ENCODE measurements around the gene RTN4IP1. TPM values are rescaled to one million over a fixed set of nuclear protein-coding genes. Genes with fewer than 3 reads are reported as not detected.

RTN4IP1 gene
- polyA plus RNA-seq, 1 of the 3 experiments (the other 2 are of a cell fraction), result 4.3 TPM

DNA sequence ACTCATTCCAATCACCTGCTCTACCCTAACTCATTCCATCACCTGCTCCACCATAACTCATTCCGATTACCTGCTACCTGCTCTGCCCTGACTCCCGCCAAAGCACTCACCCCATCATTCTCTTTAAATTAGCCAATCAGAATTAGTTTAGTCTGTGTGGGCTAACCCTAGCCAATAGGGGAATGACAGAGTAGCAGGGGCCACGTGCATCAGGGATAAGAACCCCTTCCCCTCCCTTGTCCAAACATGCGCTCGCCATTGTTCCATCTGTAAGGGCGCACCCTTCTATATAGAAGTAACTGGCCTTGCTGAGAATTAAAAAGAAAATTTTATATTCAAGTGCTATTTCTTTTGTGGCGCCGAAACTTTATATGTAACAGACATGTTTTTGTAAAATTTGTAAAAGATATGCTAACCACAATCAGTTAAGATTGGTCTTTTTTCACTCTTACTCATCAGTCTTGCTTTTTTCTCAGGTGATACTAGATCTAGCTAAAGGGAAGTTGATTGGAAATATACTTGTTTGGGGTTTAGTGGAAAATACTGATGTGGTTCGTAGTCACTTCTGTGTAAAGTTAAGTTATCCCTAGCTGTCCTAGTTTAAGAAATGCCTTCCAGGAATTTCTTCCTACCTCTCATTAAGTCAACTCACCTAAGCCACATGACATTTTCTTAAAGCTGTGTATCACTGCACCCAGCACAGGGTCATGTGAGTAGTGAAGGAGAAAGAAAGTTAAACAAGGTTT is 16.5 kb downstream of the RTN4IP1 start (continued):
- TF ChIP-seq POLR2AphosphoS5 (IDR thresholded peaks at IDR 0.05; ENCODE audit: low read depth, low read length) (no peak), MXI1 (IDR thresholded peaks at IDR 0.05; ENCODE audit: low read depth, low read length) (no peak), TAF1 (IDR thresholded peaks at IDR 0.05; ENCODE audit: borderline replicate concordance, low read depth, low read length) (no peak), JUND (IDR thresholded peaks at IDR 0.05) (no peak)
- TF ChIP-seq, protein P1, sequence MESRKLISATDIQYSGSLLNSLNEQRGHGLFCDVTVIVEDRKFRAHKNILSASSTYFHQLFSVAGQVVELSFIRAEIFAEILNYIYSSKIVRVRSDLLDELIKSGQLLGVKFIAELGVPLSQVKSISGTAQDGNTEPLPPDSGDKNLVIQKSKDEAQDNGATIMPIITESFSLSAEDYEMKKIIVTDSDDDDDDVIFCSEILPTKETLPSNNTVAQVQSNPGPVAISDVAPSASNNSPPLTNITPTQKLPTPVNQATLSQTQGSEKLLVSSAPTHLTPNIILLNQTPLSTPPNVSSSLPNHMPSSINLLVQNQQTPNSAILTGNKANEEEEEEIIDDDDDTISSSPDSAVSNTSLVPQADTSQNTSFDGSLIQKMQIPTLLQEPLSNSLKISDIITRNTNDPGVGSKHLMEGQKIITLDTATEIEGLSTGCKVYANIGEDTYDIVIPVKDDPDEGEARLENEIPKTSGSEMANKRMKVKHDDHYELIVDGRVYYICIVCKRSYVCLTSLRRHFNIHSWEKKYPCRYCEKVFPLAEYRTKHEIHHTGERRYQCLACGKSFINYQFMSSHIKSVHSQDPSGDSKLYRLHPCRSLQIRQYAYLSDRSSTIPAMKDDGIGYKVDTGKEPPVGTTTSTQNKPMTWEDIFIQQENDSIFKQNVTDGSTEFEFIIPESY (IDR thresholded peaks at IDR 0.05; ENCODE audit: borderline replicate concordance, low read depth), result no peak

DNA sequence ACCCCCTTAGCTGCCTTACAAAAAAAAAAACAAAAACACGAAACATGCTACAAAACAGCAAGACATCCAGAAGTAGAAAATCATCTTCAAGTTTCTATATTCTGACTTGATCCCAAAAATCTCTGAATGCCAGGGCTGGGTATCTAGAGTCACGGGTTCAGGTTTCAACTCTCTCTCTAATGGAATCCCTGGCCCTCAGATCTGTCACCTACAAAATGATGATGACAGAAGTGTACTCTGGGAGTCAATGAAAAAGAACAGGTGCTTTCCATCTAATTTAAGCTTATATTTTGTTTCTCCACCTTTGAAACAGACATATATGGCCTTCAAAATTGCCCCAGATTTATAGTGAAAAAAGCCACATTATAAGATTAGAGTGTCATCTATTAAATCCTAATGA is 18.3 kb downstream of the RTN4IP1 start:
- CTCF ChIA-PET, result interaction anchor here (1.4 to 4.6 kb wide), 3 partner anchors 9 to 387 kb away, joined by 3 to 90 read pairs (median 11); no protein-coding TSS in a partner anchor
- H4K20me1 ChIP-seq (ENCODE audit: insufficient read depth), result no peaks in the 10 kb centered on the region
- POLR2A ChIA-PET, result no interaction called here
- no peaks in the 10 kb centered on the region for H3K27me3 ChIP-seq (ENCODE audit: insufficient read depth)
- WGBS (ENCODE audit: low lambda C conversion rate), result 93% methylated on average over 2 of the region's 2 CpGs
- no peak overlapping the region for H3K27ac ChIP-seq (ENCODE audit: low read depth in 2 of 2, low read length in 1 of 2)
- no peaks in the 10 kb centered on the region for H3K9me2 ChIP-seq
- no peaks in the 10 kb centered on the region for H3K79me2 ChIP-seq (ENCODE audit: insufficient read depth)
- H3K36me3 ChIP-seq (replicated peaks in 1 of 2; ENCODE audit: control insufficient read depth in 1 of 2, insufficient read depth in 2 of 2, low read length in 1 of 2), result peaks cover 3 to 4% of the 10 kb centered on the region in 2 experiments
- no peaks in the 10 kb centered on the region for H3F3A ChIP-seq (replicated peaks; ENCODE audit: insufficient read depth)
- H3K4me2 ChIP-seq, result no peak overlapping the region
- no peak overlapping the region for H2AFZ ChIP-seq (ENCODE audit: low read depth)
- DNase-seq, result no peak
- H3K9me3 ChIP-seq, result no peaks in the 10 kb centered on the region
- no peak overlapping the region for H3K9ac ChIP-seq
- H3K4me3 ChIP-seq (ENCODE audit: low read depth in 2 of 2, low read length in 1 of 2), result no peak overlapping the region
- no peaks in the 10 kb centered on the region for H3K4me1 ChIP-seq (ENCODE audit: control insufficient read depth in 1 of 2, insufficient read depth in 2 of 2, low read depth in 1 of 2, low read length in 1 of 2)
- TF ChIP-seq RCOR1 (IDR thresholded peaks at IDR 0.05; ENCODE audit: low read length) (no peak), ELF1 (IDR thresholded peaks at IDR 0.05) (no peak), MXI1 (IDR thresholded peaks at IDR 0.05; ENCODE audit: low read depth, low read length) (no peak), SMC3 (IDR thresholded peaks at IDR 0.05; ENCODE audit: low read depth, low read length) (no peak), EZH2phosphoT487 (IDR thresholded peaks at IDR 0.05; ENCODE audit: borderline replicate concordance, low read depth) (no peak), NRF1 (IDR thresholded peaks at IDR 0.05; ENCODE audit: low read depth, low read length) (no peak), FOSL2 (IDR thresholded peaks at IDR 0.05; ENCODE audit: borderline replicate concordance, low read depth) (no peak), FOXM1 (IDR thresholded peaks at IDR 0.05; ENCODE audit: low read depth) (no peak), USF2 (IDR thresholded peaks at IDR 0.05; ENCODE audit: borderline replicate concordance, low read depth, low read length) (no peak), GATA2 (CRISPR knock-in tag; IDR thresholded peaks at IDR 0.05) (no peak), USF1 (IDR thresholded peaks at IDR 0.05; ENCODE audit: borderline replicate concordance, low read depth) (no peak), NFIC (IDR thresholded peaks at IDR 0.05; ENCODE audit: borderline replicate concordance) (no peak), EP300 (IDR thresholded peaks at IDR 0.05; ENCODE audit: borderline replicate concordance in 1 of 2, low read depth in 1 of 2, low read length in 1 of 2) (no peak), TEAD4 (IDR thresholded peaks at IDR 0.05; ENCODE audit: borderline replicate concordance, insufficient read depth) (no peak), TAF1 (IDR thresholded peaks at IDR 0.05; ENCODE audit: borderline replicate concordance, low read depth, low read length) (no peak), SIN3A (IDR thresholded peaks at IDR 0.05; ENCODE audit: borderline replicate concordance, low read depth, low read length) (no peak), CHD2 (IDR thresholded peaks at IDR 0.05; ENCODE audit: low read length, partially characterized antibody) (no peak), RFX5 (IDR thresholded peaks at IDR 0.05; ENCODE audit: low read length) (no peak), CTCF (IDR thresholded peaks at IDR 0.05) (no peak)
- TF ChIP-seq, protein P2, sequence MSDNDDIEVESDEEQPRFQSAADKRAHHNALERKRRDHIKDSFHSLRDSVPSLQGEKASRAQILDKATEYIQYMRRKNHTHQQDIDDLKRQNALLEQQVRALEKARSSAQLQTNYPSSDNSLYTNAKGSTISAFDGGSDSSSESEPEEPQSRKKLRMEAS (IDR thresholded peaks at IDR 0.05; ENCODE audit: low read depth), result no peak

Data from SK-N-SH (cell line).